Subcutaneous adipose tissue (tissue), 4 donors: ENCODE data around the gene PI4K2B. TPM values are rescaled to one million over a fixed set of nuclear protein-coding genes. Genes with fewer than 3 reads are reported as not detected.

Experiments
- CTCF ChIP-seq: fragments of 450-650 bp; IDR thresholded peaks from one replicate; pipeline ENCODE4 v1.5.1; 2016; ENCODE audit warnings: low read depth, mild to moderate bottlenecking, control low read depth, antibody characterized with exemption, moderate library complexity
- total RNA-seq, 4 donors: library from RNA; depleted of rRNA; stranded (reverse); fragments of >200 nt; gene quantifications; one replicate each; pipeline ENCODE4 v1.1.0, GENCODE V29; 2016

The PI4K2B gene
- total RNA-seq, 4 donors from 2014 or later, result 11.7 to 28.6 (median 17.2) TPM

- TF ChIP-seq CTCF, result no peak
Measured at GRCh38 chr4:25212822-25213221, 21.0 kb upstream of the PI4K2B start.

DNA sequence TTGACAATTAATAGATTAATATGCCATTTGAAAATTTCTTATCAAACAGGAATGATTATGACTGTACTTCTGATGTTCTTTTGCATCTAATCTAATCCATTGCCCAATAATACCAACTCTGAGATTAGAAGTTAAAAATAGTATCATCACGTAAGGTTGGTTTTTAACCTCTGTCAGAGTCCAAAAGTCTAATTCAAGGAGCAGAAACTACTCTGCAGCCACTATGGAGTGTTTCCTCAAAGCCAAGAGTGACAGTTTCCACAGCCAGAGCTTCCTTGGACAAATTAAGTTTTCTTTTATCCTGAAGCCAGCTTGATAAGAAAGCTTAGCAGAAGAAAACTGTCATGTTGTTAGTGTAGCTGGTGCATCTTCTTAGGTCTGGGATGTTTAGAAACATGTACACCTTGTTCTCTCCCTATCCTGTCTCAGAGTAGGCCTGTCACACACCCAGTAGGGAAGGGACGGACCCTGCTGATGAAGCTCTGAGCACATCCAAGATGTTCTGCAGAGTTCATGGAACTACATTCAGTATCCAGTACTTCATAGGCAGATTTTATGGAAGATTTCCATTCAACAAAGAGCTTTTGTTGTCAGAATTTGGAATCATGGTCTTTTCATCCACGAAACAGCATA lies 20.4 kb upstream of the PI4K2B start:
- TF ChIP-seq CTCF, result no peak

DNA sequence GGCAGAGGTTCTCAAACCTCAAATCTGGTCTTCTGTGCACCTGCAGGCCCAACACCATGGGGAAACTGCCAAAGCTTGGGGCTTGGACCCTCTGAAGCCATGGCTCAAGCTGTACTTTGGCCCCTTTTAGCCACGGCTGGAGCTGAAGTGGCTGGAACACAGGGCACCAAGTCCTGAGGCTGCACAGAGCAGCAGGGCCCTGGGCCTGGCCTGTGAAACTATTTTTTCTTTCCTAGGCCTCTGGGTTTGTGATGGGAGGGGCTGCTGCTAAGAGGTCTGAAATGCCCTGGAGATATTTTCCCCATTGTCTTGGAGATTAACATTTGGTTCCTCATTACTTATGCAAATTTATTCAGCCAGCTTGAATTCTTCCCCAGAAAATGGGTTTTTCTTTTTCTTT lies 18.3 kb upstream of the PI4K2B start:
- no peak for TF ChIP-seq CTCF

DNA sequence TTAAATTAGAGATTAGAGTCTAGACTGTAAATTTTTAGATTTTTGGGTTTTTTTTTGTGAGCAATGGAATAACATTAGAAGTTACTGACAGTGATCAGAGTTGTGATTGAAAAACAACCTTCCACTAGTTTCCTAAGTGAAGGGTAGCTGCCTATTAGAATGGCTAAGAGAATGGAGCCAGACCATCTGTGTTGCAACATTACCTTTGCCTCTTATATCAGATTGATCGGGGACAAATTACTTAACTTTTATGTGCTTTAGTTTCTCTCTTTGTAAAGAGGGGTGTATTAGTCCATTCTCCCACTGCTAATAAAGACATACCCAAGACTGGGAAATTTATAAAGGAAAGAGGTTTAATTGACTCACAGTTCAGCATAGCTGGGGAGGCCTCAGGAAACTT lies 12.5 kb upstream of the PI4K2B start:
- TF ChIP-seq CTCF, result no peak

DNA sequence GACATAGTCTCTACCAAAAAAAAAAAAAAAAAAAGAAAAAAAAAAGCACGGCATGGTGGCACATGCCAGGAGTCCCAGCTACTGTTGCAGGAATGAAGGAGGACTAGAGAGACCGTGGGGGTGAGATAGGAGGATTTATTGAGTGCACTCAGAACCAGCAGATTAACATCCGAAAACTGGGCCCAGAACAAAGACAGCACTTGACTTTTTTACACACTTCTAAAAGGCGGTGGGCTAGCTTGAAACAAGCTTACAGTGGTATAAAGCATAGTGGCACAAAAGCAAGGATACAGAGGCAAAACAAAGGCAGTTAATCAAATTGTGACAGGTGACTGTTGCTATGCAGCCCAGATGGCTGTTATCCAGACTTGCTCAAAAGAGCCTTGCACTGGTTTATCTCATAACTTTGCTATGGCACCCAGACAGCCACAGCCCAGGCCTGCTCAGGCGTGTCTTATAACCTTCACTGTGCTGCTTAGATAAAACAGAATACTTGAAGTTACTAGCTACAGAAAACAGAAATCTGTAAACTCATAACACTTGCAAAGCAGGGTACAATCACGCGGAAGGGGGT lies 9.9 kb upstream of the PI4K2B start:
- TF ChIP-seq CTCF, result no peak

DNA sequence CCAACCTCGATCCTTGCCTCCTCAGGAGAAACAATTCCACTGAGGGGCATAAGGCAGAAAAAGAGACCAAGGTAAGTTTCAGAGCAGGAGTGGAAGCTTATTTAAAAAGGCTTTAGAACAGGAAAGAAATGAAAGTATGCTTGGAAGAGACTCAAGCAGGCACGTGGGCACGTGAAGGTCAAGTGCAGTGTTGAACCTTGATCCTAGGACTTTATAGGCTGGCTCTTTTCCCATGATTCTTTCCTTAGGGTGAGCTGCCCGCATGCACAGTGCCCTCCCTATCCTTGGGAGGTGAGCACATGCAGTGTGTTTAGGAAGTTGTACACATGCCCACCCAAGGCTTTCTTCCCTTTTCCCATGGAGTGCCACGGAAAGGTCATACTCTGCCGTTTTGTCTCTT lies 4.0 kb upstream of the PI4K2B start:
- no peak for TF ChIP-seq CTCF

DNA sequence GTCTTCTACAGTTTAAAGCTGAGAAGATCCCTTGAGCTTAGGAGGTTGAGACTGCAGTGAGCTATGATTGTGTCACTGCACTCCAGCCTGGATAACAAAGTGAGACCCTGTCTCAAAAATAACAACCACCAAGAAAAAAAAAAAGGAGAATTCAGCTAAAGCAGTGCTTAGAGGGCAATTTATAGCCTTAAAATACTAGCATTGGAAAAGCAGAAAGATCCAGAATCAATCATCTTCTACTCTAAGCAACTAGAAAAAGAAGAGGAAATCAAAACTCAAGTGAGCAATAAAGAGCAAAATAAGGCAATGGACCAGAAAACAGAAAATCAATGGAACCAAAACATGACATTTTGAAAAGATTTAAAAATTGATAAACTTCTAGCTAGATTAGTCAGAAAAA lies 639 bp upstream of the PI4K2B start:
- TF ChIP-seq CTCF, result no peak
